Neural cell (in vitro differentiated cells): ENCODE measurements around the gene KIAA1210. TPM values are rescaled to one million over a fixed set of nuclear protein-coding genes. Genes with fewer than 3 reads are reported as not detected.

Experiments used
- H2AFZ ChIP-seq: fragments of 200-600, 300-800 bp; sonication (generic), shearing (Covaris generic); 2 replicates; pipeline ENCODE4 v1.6.0; 2014; ENCODE audit warnings: low read depth, mild to moderate bottlenecking, antibody characterized with exemption, low read length, moderate library complexity
- H3F3A ChIP-seq: fragments of 200-600 bp; shearing (Covaris generic); 2 replicates; pipeline ENCODE4 v1.6.1; 2016; ENCODE audit warnings: mild to moderate bottlenecking, moderate library complexity, mixed read lengths, antibody characterized with exemption, low read length; ENCODE audit not compliant: insufficient read depth, poor library complexity, severe bottlenecking
- H3K27ac ChIP-seq: fragments of 200-600, 300-800 bp; sonication (generic), shearing (Covaris generic); 2 replicates; pipeline ENCODE4 v1.5.1; 2014; ENCODE audit warnings: mild to moderate bottlenecking, low read length, moderate library complexity
- H3K27me3 ChIP-seq: fragments of 300-800, 200-600 bp; sonication (generic), shearing (Covaris generic); 2 replicates; pipeline ENCODE4 v1.6.0; 2014; ENCODE audit warnings: mild to moderate bottlenecking, low read depth, low read length, moderate library complexity; ENCODE audit not compliant: insufficient read depth
- H3K36me3 ChIP-seq: fragments of 300-800, 200-600 bp; sonication (generic), shearing (Covaris generic); 2 replicates; pipeline ENCODE4 v1.5.1; 2014; ENCODE audit warnings: mild to moderate bottlenecking, antibody characterized with exemption, low read length, moderate library complexity; ENCODE audit not compliant: insufficient read depth
- H3K4me2 ChIP-seq: fragments of 300-800, 200-600 bp; sonication (generic), shearing (Covaris generic); 2 replicates; pipeline ENCODE4 v1.6.0; 2014; ENCODE audit warnings: mild to moderate bottlenecking, low read length
- H3K4me3 ChIP-seq: fragments of 300-800, 200-600 bp; sonication (generic), shearing (Covaris generic); 2 replicates; pipeline ENCODE4 v1.5.1; 2014; ENCODE audit warnings: mild to moderate bottlenecking, low read length, moderate library complexity
- H3K79me2 ChIP-seq: fragments of 200-600 bp; shearing (Covaris generic); replicated peaks from 2 replicates; pipeline ENCODE4 v1.6.0; 2014; ENCODE audit warnings: mild to moderate bottlenecking, low read length, moderate library complexity; ENCODE audit not compliant: insufficient read depth
- H3K9ac ChIP-seq: fragments of 300-800, 200-600 bp; sonication (generic), shearing (Covaris generic); 2 replicates; pipeline ENCODE4 v1.6.1; 2016; ENCODE audit warnings: mild to moderate bottlenecking, low read length, mixed read lengths
- H3K9me2 ChIP-seq: fragments of 200-600 bp; shearing (Covaris generic); 2 replicates; pipeline ENCODE4 v1.6.1; 2016; ENCODE audit warnings: mild to moderate bottlenecking, low read length, mixed read lengths; ENCODE audit not compliant: insufficient read depth
- H3K9me3 ChIP-seq: fragments of 200-600, 300-800 bp; sonication (generic), shearing (Covaris generic); 2 replicates; pipeline ENCODE4 v1.6.1; 2016; ENCODE audit warnings: mild to moderate bottlenecking, mixed run types, low read length, moderate library complexity, mixed read lengths
- H4K20me1 ChIP-seq: fragments of 200-600 bp; shearing (Covaris generic); 2 replicates; pipeline ENCODE4 v1.6.1; 2016; ENCODE audit warnings: mild to moderate bottlenecking, mixed run types; ENCODE audit not compliant: insufficient read depth
- EP300 ChIP-seq: fragments of 450-650 bp; conservative IDR thresholded peaks from 2 replicates; pipeline ENCODE4 v1.6.1; 2014; ENCODE audit warnings: antibody characterized with exemption, mild to moderate bottlenecking, moderate library complexity; ENCODE audit not compliant: poor library complexity, severe bottlenecking
- EZH2 ChIP-seq: fragments of 200-600, 300-800 bp; shearing (Covaris generic), sonication (generic); IDR thresholded peaks from 2 replicates; pipeline ENCODE4 v1.6.1; 2014; ENCODE audit warnings: antibody characterized with exemption, low read length, borderline replicate concordance, mild to moderate bottlenecking; ENCODE audit not compliant: insufficient read depth, poor library complexity, severe bottlenecking
- MXI1 ChIP-seq: fragments of 450-650 bp; conservative IDR thresholded peaks from 2 replicates; pipeline ENCODE4 v1.6.1; 2014; ENCODE audit warnings: antibody characterized with exemption, mild to moderate bottlenecking; ENCODE audit not compliant: poor library complexity, severe bottlenecking
- POLR2AphosphoS5 ChIP-seq: IDR thresholded peaks from 2 replicates; pipeline ENCODE4 v1.6.1; 2012
- RAD21 ChIP-seq: fragments of 450-650 bp; conservative IDR thresholded peaks from 2 replicates; pipeline ENCODE4 v1.6.1; 2014; ENCODE audit warnings: antibody characterized with exemption, mild to moderate bottlenecking, moderate library complexity
- SMC3 ChIP-seq: fragments of 450-650 bp; conservative IDR thresholded peaks from 2 replicates; pipeline ENCODE4 v1.6.1; 2014; ENCODE audit warnings: antibody characterized with exemption, mild to moderate bottlenecking, moderate library complexity; ENCODE audit not compliant: poor library complexity
- TAF1 ChIP-seq: IDR thresholded peaks from 2 replicates; pipeline ENCODE4 v1.6.1; 2012; ENCODE audit warnings: low read depth
- polyA plus RNA-seq: library from polyadenylated mRNA; depleted of rRNA; stranded (reverse); fragments of >200 nt; gene quantifications from 2 replicates; pipeline ENCODE4 v1.2.3, GENCODE V29; 2014
- TF ChIP-seq, protein P1 (sequence below): IDR thresholded peaks from 2 replicates; pipeline ENCODE4 v1.6.1; 2012; ENCODE audit warnings: borderline replicate concordance
- TF ChIP-seq, protein P2 (sequence below): fragments of 450-650 bp; IDR thresholded peaks from 2 replicates; pipeline ENCODE4 v1.5.1; 2014; ENCODE audit warnings: antibody characterized with exemption, mild to moderate bottlenecking, moderate library complexity; ENCODE audit not compliant: poor library complexity, severe bottlenecking

Gene KIAA1210
- polyA plus RNA-seq, 1 donor from 2014 or later, result not detected

DNA sequence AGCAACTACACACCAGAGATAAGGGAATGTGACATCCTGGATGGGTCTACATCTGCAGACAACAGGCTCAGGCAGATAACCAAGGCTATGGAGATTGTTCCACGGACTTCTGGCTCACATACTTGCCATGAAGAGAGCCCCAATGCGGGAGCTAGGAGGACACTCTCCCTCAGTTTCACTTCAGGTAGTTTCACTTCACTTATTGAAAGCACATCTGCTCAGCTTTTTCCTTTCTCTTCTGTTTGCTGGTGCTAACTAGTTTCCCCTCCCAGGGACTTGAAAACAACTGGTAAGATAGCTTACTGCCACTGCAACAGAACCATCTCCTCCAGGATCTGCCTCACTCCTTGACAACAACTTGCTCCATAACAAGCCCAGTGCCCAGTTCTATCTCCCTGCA is 56.2 kb downstream of the KIAA1210 start:
- Histone ChIP-seq H3K27ac (no peak overlapping the region), H3K4me3 (no peak overlapping the region), H3K9me2 (no peaks in the 10 kb centered on the region), H3K36me3 (no peaks in the 10 kb centered on the region), H3K9ac (no peak overlapping the region), H3F3A (no peaks in the 10 kb centered on the region), H3K27me3 (no peaks in the 10 kb centered on the region), H3K4me2 (no peak overlapping the region), H4K20me1 (no peaks in the 10 kb centered on the region), H3K9me3 (no peaks in the 10 kb centered on the region), H2AFZ (no peak overlapping the region), H3K79me2 (no peaks in the 10 kb centered on the region)
- no peak for TF ChIP-seq POLR2AphosphoS5
- TF ChIP-seq, protein P1, sequence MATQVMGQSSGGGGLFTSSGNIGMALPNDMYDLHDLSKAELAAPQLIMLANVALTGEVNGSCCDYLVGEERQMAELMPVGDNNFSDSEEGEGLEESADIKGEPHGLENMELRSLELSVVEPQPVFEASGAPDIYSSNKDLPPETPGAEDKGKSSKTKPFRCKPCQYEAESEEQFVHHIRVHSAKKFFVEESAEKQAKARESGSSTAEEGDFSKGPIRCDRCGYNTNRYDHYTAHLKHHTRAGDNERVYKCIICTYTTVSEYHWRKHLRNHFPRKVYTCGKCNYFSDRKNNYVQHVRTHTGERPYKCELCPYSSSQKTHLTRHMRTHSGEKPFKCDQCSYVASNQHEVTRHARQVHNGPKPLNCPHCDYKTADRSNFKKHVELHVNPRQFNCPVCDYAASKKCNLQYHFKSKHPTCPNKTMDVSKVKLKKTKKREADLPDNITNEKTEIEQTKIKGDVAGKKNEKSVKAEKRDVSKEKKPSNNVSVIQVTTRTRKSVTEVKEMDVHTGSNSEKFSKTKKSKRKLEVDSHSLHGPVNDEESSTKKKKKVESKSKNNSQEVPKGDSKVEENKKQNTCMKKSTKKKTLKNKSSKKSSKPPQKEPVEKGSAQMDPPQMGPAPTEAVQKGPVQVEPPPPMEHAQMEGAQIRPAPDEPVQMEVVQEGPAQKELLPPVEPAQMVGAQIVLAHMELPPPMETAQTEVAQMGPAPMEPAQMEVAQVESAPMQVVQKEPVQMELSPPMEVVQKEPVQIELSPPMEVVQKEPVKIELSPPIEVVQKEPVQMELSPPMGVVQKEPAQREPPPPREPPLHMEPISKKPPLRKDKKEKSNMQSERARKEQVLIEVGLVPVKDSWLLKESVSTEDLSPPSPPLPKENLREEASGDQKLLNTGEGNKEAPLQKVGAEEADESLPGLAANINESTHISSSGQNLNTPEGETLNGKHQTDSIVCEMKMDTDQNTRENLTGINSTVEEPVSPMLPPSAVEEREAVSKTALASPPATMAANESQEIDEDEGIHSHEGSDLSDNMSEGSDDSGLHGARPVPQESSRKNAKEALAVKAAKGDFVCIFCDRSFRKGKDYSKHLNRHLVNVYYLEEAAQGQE, result no peak
- TF ChIP-seq, protein P2, sequence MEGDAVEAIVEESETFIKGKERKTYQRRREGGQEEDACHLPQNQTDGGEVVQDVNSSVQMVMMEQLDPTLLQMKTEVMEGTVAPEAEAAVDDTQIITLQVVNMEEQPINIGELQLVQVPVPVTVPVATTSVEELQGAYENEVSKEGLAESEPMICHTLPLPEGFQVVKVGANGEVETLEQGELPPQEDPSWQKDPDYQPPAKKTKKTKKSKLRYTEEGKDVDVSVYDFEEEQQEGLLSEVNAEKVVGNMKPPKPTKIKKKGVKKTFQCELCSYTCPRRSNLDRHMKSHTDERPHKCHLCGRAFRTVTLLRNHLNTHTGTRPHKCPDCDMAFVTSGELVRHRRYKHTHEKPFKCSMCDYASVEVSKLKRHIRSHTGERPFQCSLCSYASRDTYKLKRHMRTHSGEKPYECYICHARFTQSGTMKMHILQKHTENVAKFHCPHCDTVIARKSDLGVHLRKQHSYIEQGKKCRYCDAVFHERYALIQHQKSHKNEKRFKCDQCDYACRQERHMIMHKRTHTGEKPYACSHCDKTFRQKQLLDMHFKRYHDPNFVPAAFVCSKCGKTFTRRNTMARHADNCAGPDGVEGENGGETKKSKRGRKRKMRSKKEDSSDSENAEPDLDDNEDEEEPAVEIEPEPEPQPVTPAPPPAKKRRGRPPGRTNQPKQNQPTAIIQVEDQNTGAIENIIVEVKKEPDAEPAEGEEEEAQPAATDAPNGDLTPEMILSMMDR, result no peak
- no peak for TF ChIP-seq MXI1

- Histone ChIP-seq H3K9me3 (no peaks in the 10 kb centered on the region), H3F3A (no peaks in the 10 kb centered on the region), H3K36me3 (no peaks in the 10 kb centered on the region), H3K27me3 (no peaks in the 10 kb centered on the region), H3K9ac (no peak overlapping the region), H3K4me3 (no peak overlapping the region), H3K79me2 (no peaks in the 10 kb centered on the region), H3K4me2 (no peak overlapping the region), H3K27ac (no peak overlapping the region), H4K20me1 (no peaks in the 10 kb centered on the region), H3K9me2 (no peaks in the 10 kb centered on the region), H2AFZ (no peak overlapping the region)
- TF ChIP-seq EZH2, result no peak
- no peak for TF ChIP-seq SMC3
- no peak for TF ChIP-seq POLR2AphosphoS5
- no peak for TF ChIP-seq MXI1
- TF ChIP-seq TAF1, result no peak
- TF ChIP-seq, protein P2, result no peak
- TF ChIP-seq EP300, result no peak
- TF ChIP-seq, protein P1, result no peak
- TF ChIP-seq RAD21, result no peak
Observed at GRCh38 chrX:119069762-119070161, 57.9 kb downstream of the KIAA1210 start.
